Naive B cell (primary cell): ENCODE measurements around the gene AIF1L. TPM values are rescaled to one million over a fixed set of nuclear protein-coding genes. Genes with fewer than 3 reads are reported as not detected.

Experiments used
- ATAC-seq, 2 donors: fragments of 150-1000 bp; cut with Tn5 transposase; 2 replicates each; pipeline ENCODE4 v1.10.0; 2021; ENCODE audit warnings: low read depth in 2 of 2, mild to moderate bottlenecking in 2 of 2, moderate library complexity in 2 of 2
- DNase-seq: peaks from one replicate; pipeline ENCODE4 v3.0.0; 2022
- H3K27ac Mint-ChIP-seq, 6 donors: one replicate each; pipeline ENCODE4 v1.8.0; 2020 to 2022; ENCODE audit warnings: mild to moderate bottlenecking in 6 of 6, mixed read lengths in 6 of 6, moderate library complexity in 5 of 6, inconsistent platforms in 2 of 6
- H3K27me3 Mint-ChIP-seq, 3 donors: one replicate each; pipeline ENCODE4 v1.8.0; 2021 to 2022; ENCODE audit warnings: mixed read lengths in 3 of 3, mild to moderate bottlenecking in 1 of 3
- H3K36me3 Mint-ChIP-seq, 2 donors: one replicate each; pipeline ENCODE4 v1.8.0; 2020 to 2022; ENCODE audit warnings: mixed read lengths in 2 of 2, inconsistent platforms in 1 of 2, mild to moderate bottlenecking in 1 of 2
- H3K4me1 Mint-ChIP-seq, 3 donors: one replicate each; pipeline ENCODE4 v1.8.0; 2020 to 2022; ENCODE audit warnings: mixed read lengths in 3 of 3, inconsistent platforms in 1 of 3, mild to moderate bottlenecking in 1 of 3, moderate library complexity in 1 of 3
- H3K4me3 Mint-ChIP-seq, 8 donors: one replicate each; pipeline ENCODE4 v1.8.0; 2020 to 2022; ENCODE audit warnings: mild to moderate bottlenecking in 8 of 8, mixed read lengths in 8 of 8, moderate library complexity in 8 of 8, inconsistent platforms in 2 of 8
- H3K9me3 Mint-ChIP-seq, 7 donors: one replicate each; pipeline ENCODE4 v1.8.0; 2020 to 2022; ENCODE audit warnings: mixed read lengths in 7 of 7, mild to moderate bottlenecking in 5 of 7, inconsistent platforms in 2 of 7, moderate library complexity in 1 of 7
- polyA plus RNA-seq, 6 donors: library from polyadenylated mRNA; unstranded; fragments of 300-500 nt; fragmentation: Illumina TruSeq; gene quantifications; one replicate each; pipeline ENCODE4 v1.2.3, GENCODE V29; 2021; ENCODE audit warnings: low read depth in 6 of 6

Gene AIF1L
- polyA plus RNA-seq: not detected

GRCh38 chr9:131096269-131097125 lies at the start of gene AIF1L:
TSS of gene AIF1L (plus strand) at chr9:131096531. CDS start at chr9:131096630, 99 bp downstream.
- Mint-ChIP-seq H3K4me3 (peak within 1 kb of the TSS; percentile 29 to 82 (median 76)), H3K27me3 (peaks cover 17 to 55% (median 39%) of the 10 kb centered on the region in 3 donors), H3K36me3 (no peaks in the 10 kb centered on the region), H3K27ac (peak within 1 kb of the TSS in 1 of 6 donors; percentile 64), H3K9me3 (peaks cover 0 to 2% (median 0%) of the 10 kb centered on the region in 7 donors), H3K4me1 (peaks cover 8 to 9% (median 9%) of the 10 kb centered on the region in 3 donors)
- ATAC-seq (peak; percentile 38 to 47), DNase-seq (no peak)

GRCh38 chr9:131046581-131047202 lies 49.6 kb upstream of the AIF1L start:
- H3K36me3 Mint-ChIP-seq: no peaks in the 10 kb centered on the region
- DNase-seq (peak; percentile 69), ATAC-seq (peak; percentile 74 to 75)
- H3K9me3 Mint-ChIP-seq: no peaks in the 10 kb centered on the region
- peak overlapping the region in 5 of 8 donors; percentile 20 to 66 (median 46) for H3K4me3 Mint-ChIP-seq
- H3K27ac Mint-ChIP-seq: no peak overlapping the region
- H3K27me3 Mint-ChIP-seq: peaks cover 0 to 20% (median 6%) of the 10 kb centered on the region in 3 donors
- H3K4me1 Mint-ChIP-seq: peaks cover 7 to 21% (median 8%) of the 10 kb centered on the region in 3 donors

- ATAC-seq: no peak
- no peak for DNase-seq
- Mint-ChIP-seq H3K4me3 (no peak overlapping the region), H3K4me1 (peaks cover 7 to 21% (median 8%) of the 10 kb centered on the region in 3 donors), H3K27me3 (peaks cover 0 to 25% (median 6%) of the 10 kb centered on the region in 3 donors), H3K27ac (no peak overlapping the region), H3K36me3 (no peaks in the 10 kb centered on the region), H3K9me3 (no peaks in the 10 kb centered on the region)
These were observed 48.0 kb upstream of the AIF1L start for GRCh38 chr9:131048332-131048731.

GRCh38 chr9:131048820-131049219 lies 47.5 kb upstream of the AIF1L start:
- ATAC-seq: no peak
- Mint-ChIP-seq H3K27ac (peak overlapping the region in 1 of 6 donors; percentile 51), H3K9me3 (no peaks in the 10 kb centered on the region), H3K27me3 (peaks cover 0 to 25% (median 6%) of the 10 kb centered on the region in 3 donors), H3K4me3 (no peak overlapping the region), H3K4me1 (peaks cover 7 to 21% (median 8%) of the 10 kb centered on the region in 3 donors), H3K36me3 (no peaks in the 10 kb centered on the region)
- no peak for DNase-seq

- Mint-ChIP-seq H3K4me1 (peaks cover 7 to 14% (median 8%) of the 10 kb centered on the region in 3 donors), H3K27me3 (peaks cover 0 to 25% (median 6%) of the 10 kb centered on the region in 3 donors), H3K4me3 (no peak overlapping the region), H3K9me3 (no peaks in the 10 kb centered on the region), H3K27ac (peak overlapping the region in 1 of 6 donors; percentile 18), H3K36me3 (no peaks in the 10 kb centered on the region)
- DNase-seq (no peak), ATAC-seq (no peak)
These were observed 46.3 kb upstream of the AIF1L start for GRCh38 chr9:131049829-131050715.

GRCh38 chr9:131050831-131051230 lies 45.5 kb upstream of the AIF1L start:
- Mint-ChIP-seq H3K4me1 (peaks cover 7 to 8% (median 7%) of the 10 kb centered on the region in 3 donors), H3K9me3 (no peaks in the 10 kb centered on the region), H3K4me3 (no peak overlapping the region), H3K27me3 (peaks cover 0 to 25% (median 6%) of the 10 kb centered on the region in 3 donors), H3K27ac (no peak overlapping the region), H3K36me3 (no peaks in the 10 kb centered on the region)
- ATAC-seq (no peak), DNase-seq (no peak)

GRCh38 chr9:131051592-131052517 lies 44.5 kb upstream of the AIF1L start:
- DNase-seq (no peak), ATAC-seq (no peak)
- Mint-ChIP-seq H3K4me3 (no peak overlapping the region), H3K27me3 (peaks cover 0 to 25% (median 6%) of the 10 kb centered on the region in 3 donors), H3K9me3 (no peaks in the 10 kb centered on the region), H3K4me1 (peaks cover 2 to 4% (median 3%) of the 10 kb centered on the region in 3 donors), H3K27ac (no peak overlapping the region), H3K36me3 (no peaks in the 10 kb centered on the region)

GRCh38 chr9:131053896-131054295 lies 42.4 kb upstream of the AIF1L start:
- Mint-ChIP-seq H3K4me1 (no peaks in the 10 kb centered on the region), H3K36me3 (no peaks in the 10 kb centered on the region), H3K27ac (no peak overlapping the region), H3K4me3 (no peak overlapping the region), H3K27me3 (peaks cover 0 to 19% (median 0%) of the 10 kb centered on the region in 3 donors), H3K9me3 (no peaks in the 10 kb centered on the region)
- no peak for ATAC-seq
- DNase-seq: no peak

- no peak for ATAC-seq
- Mint-ChIP-seq H3K9me3 (no peaks in the 10 kb centered on the region), H3K4me1 (no peaks in the 10 kb centered on the region), H3K36me3 (no peaks in the 10 kb centered on the region), H3K27me3 (peaks cover 0 to 2% (median 0%) of the 10 kb centered on the region in 3 donors), H3K4me3 (no peak overlapping the region), H3K27ac (no peak overlapping the region)
- DNase-seq: no peak
These were observed 39.4 kb upstream of the AIF1L start for GRCh38 chr9:131056781-131057506.

GRCh38 chr9:131060900-131061630 lies 35.3 kb upstream of the AIF1L start:
- H3K27ac Mint-ChIP-seq: no peak overlapping the region
- no peaks in the 10 kb centered on the region for H3K36me3 Mint-ChIP-seq
- ATAC-seq (no peak), DNase-seq (no peak)
- H3K9me3 Mint-ChIP-seq: peaks cover 0 to 5% (median 0%) of the 10 kb centered on the region in 7 donors
- peaks cover 3 to 15% (median 10%) of the 10 kb centered on the region in 3 donors for H3K27me3 Mint-ChIP-seq
- H3K4me3 Mint-ChIP-seq: no peak overlapping the region
- no peaks in the 10 kb centered on the region for H3K4me1 Mint-ChIP-seq

GRCh38 chr9:131062969-131063368 lies 33.4 kb upstream of the AIF1L start:
- H3K4me1 Mint-ChIP-seq: no peaks in the 10 kb centered on the region
- peaks cover 3 to 15% (median 15%) of the 10 kb centered on the region in 3 donors for H3K27me3 Mint-ChIP-seq
- no peaks in the 10 kb centered on the region for H3K36me3 Mint-ChIP-seq
- peak overlapping the region in 1 of 8 donors; percentile 7 for H3K4me3 Mint-ChIP-seq
- no peak for ATAC-seq
- no peak overlapping the region for H3K27ac Mint-ChIP-seq
- H3K9me3 Mint-ChIP-seq: peaks cover 0 to 5% (median 0%) of the 10 kb centered on the region in 7 donors
- DNase-seq: no peak
